Activated CD4-positive, alpha-beta T cell treated with anti-CD3 and anti-CD28 coated beads, Interleukin-2, amount 10 ng/mL, durations not matched to agents 24 days and 14 days (primary cell): ENCODE measurements around the gene DRGX. TPM values are rescaled to one million over a fixed set of nuclear protein-coding genes. Genes with fewer than 3 reads are reported as not detected.

ENCODE experiments used
- DNase-seq: peaks from one replicate; pipeline ENCODE4 v3.0.0; 2022
- H3K27ac Mint-ChIP-seq: one replicate; pipeline ENCODE4 v1.8.0; 2022; ENCODE audit warnings: mild to moderate bottlenecking, mixed read lengths
- H3K27me3 Mint-ChIP-seq: one replicate; pipeline ENCODE4 v1.8.0; 2022; ENCODE audit warnings: mixed read lengths
- H3K36me3 Mint-ChIP-seq: one replicate; pipeline ENCODE4 v1.8.0; 2022; ENCODE audit warnings: low read depth, mild to moderate bottlenecking, mixed read lengths
- H3K4me1 Mint-ChIP-seq: one replicate; pipeline ENCODE4 v1.8.0; 2021; ENCODE audit warnings: mixed read lengths
- H3K4me3 Mint-ChIP-seq: one replicate; pipeline ENCODE4 v1.8.0; 2022; ENCODE audit warnings: mild to moderate bottlenecking, moderate library complexity, mixed read lengths
- H3K9me3 Mint-ChIP-seq: one replicate; pipeline ENCODE4 v1.8.0; 2021; ENCODE audit warnings: mixed read lengths
- intact Hi-C: fragments of 100-400 bp; cut with micrococcal nuclease; formaldehyde crosslinking; loops from one replicate; pipeline ENCODE4 v1.15.1; 2023
- total RNA-seq: library from RNA; stranded (reverse); gene quantifications from 2 replicates; pipeline ENCODE4 v1.2.3, GENCODE V29; 2022

The DRGX gene
- total RNA-seq, 1 donor from 2014 or later: 0.09 TPM

DNA sequence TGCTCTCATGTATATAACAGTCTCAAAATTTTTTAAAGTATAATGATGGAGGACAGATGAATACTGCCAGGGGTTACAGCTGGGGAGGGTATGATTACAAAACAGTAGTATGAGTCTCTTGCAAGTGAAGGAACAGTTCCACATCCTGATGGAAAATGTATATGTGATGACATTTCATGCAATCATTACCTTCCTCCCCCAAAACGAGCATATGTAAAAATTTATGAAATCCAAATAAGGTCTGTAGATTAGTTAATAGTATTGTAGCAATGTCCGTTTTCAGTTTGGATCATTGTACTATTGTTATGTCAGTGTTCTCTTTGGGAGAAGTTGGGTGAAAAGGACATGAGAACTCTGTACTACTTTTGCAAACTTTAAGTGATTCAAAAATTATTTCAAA, 38.0 kb downstream of the DRGX start:
- no peak overlapping the region for H3K4me3 Mint-ChIP-seq
- intact Hi-C loops: loop anchor here (5.0 kb wide), 2 partner anchors 46 to 176 kb away; no protein-coding TSS in a partner anchor
- DNase-seq: no peak
- H3K27ac Mint-ChIP-seq: no peak overlapping the region
- H3K27me3 Mint-ChIP-seq: peaks cover 2% of the 10 kb centered on the region
- H3K9me3 Mint-ChIP-seq: no peaks in the 10 kb centered on the region
- peaks cover 5% of the 10 kb centered on the region for H3K4me1 Mint-ChIP-seq
- H3K36me3 Mint-ChIP-seq: no peaks in the 10 kb centered on the region

DNA sequence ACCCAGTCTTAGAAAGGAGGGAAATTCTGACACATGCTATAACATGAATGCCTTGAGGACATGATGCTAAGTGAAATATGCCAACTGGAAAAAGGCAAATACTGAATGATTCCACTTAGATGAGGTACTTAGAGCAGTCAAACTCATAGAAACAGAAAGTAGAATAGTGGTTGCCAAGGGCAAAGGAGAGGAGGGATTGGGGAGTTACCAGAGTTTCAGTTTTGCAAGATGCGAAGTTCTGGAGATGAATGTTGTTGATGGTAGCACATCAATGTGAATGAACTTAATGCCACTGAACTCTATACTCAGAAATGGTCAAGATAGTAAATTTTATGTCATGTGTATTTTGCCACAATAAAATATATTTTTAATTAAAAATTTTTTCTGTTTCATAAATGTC, 38.9 kb downstream of the DRGX start:
- Mint-ChIP-seq H3K9me3 (no peaks in the 10 kb centered on the region), H3K27ac (no peak overlapping the region), H3K27me3 (peaks cover 2% of the 10 kb centered on the region), H3K36me3 (no peaks in the 10 kb centered on the region), H3K4me3 (no peak overlapping the region), H3K4me1 (peaks cover 5% of the 10 kb centered on the region)
- intact Hi-C loops: loop anchor here (5.0 kb wide), 2 partner anchors 45 to 175 kb away; no protein-coding TSS in a partner anchor
- no peak for DNase-seq

DNA sequence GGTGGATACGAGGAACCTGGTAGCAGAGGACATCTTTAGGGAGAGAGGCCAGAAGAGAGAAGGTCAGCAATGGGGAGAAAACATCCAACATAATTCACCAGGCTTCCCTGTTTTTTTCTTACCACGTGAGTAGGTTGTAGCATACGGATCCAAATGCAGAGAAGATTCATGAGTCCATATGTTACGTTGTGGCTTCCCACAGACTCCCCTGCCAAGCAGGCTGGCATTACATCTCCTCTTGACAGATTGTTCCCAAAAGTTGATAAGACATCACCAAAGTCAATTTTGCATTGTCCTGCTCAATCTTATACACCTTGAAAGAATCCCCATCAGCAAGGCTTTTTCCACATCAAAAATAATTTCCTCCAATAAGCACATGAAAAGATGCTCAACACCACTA, 39.7 kb downstream of the DRGX start:
- no peak overlapping the region for H3K27ac Mint-ChIP-seq
- peaks cover 5% of the 10 kb centered on the region for H3K4me1 Mint-ChIP-seq
- intact Hi-C loops: loop anchor here (5.0 kb wide), 2 partner anchors 44 to 174 kb away; no protein-coding TSS in a partner anchor

DNA sequence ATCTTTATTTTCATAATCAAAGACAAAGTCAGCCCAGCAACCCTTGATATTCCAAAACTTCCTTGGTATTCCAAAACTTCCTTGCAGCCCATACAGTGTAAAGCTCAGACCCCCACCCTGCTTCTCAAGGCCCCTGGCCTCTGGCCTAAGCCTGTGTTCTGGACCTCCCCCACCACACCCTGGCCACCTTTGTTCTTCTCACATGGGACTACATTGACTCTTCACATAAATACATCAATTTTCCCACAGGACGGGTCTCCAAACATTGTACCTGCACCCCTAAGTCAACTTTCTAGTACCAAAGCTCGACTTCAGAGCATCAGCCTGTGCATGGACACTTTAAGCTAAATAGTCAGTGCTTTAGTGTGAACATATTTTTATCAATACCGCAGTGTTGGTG, 40.7 kb downstream of the DRGX start:
- intact Hi-C loops: loop anchor here (5.0 kb wide), 2 partner anchors 43 to 173 kb away; no protein-coding TSS in a partner anchor
- no peak overlapping the region for H3K27ac Mint-ChIP-seq
- no peaks in the 10 kb centered on the region for H3K9me3 Mint-ChIP-seq
- H3K4me1 Mint-ChIP-seq: peaks cover 5% of the 10 kb centered on the region
- H3K4me3 Mint-ChIP-seq: no peak overlapping the region
- H3K36me3 Mint-ChIP-seq: no peaks in the 10 kb centered on the region
- peaks cover 2% of the 10 kb centered on the region for H3K27me3 Mint-ChIP-seq
- DNase-seq: no peak

More for the DNA sequence above, 39.7 kb downstream of the DRGX start:
- H3K27me3 Mint-ChIP-seq: peaks cover 2% of the 10 kb centered on the region
- no peak for DNase-seq
- no peaks in the 10 kb centered on the region for H3K36me3 Mint-ChIP-seq
- H3K9me3 Mint-ChIP-seq: no peaks in the 10 kb centered on the region
- no peak overlapping the region for H3K4me3 Mint-ChIP-seq

DNA sequence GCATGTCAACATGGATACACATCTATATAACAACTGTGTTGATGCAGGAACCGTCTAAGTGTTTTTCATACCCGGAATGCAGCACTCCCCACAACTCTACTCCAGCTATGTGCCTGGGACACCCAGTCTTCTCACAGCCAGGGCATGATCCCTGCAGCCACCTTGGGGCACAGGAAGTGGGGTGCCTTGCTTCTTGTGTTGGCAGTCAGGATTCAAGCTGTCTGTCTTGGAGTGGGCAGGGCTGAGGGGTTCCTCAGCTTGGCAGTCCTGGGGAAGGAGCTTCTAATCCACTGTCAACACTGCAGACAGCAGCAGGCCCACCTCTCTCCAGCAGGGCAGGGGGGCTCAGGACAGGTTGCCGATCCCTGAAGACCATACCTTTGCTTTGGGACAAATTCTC, 41.3 kb downstream of the DRGX start:
- H3K27ac Mint-ChIP-seq: no peak overlapping the region
- peaks cover 2% of the 10 kb centered on the region for H3K27me3 Mint-ChIP-seq
- peaks cover 5% of the 10 kb centered on the region for H3K4me1 Mint-ChIP-seq
- no peaks in the 10 kb centered on the region for H3K36me3 Mint-ChIP-seq
- intact Hi-C loops: no loop called here
- H3K9me3 Mint-ChIP-seq: no peaks in the 10 kb centered on the region
- DNase-seq: no peak
- H3K4me3 Mint-ChIP-seq: no peak overlapping the region

DNA sequence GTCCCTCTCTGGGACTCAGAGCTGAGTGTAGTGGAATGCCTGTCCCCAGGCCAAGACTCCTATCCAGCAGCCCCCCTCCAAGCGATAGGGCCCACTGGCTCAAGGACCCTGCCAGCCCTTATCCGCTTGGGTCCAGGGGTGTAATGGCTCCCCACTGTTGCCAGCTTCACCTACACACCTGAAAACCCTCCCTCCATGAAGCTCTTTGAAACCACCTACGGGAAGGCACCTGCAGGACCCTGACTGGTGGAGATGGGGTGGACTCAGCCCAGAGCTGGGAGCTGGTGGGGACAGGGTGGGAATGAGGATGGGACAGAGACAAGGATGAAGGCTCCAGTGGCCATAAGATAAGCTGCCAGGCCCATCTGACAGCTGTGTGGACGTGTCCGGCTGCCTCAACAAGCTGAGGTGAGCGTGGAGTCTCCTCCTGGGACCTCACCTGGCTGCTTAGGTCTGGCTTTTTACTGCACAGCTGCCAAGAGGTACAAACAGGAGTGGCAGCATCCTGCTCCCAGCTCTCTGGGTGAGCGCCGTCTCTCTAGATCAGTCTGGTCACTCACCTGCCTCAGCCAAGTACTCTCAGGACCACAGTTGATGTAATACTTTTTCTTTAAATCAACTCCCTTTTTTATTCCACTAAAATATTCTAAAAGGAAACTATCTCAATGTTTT, 41.9 kb downstream of the DRGX start:
- Mint-ChIP-seq H3K9me3 (no peaks in the 10 kb centered on the region), H3K4me1 (peaks cover 5% of the 10 kb centered on the region), H3K27me3 (peaks cover 2% of the 10 kb centered on the region), H3K27ac (no peak overlapping the region), H3K4me3 (no peak overlapping the region), H3K36me3 (no peaks in the 10 kb centered on the region)
- intact Hi-C loops: no loop called here
- DNase-seq: no peak

DNA sequence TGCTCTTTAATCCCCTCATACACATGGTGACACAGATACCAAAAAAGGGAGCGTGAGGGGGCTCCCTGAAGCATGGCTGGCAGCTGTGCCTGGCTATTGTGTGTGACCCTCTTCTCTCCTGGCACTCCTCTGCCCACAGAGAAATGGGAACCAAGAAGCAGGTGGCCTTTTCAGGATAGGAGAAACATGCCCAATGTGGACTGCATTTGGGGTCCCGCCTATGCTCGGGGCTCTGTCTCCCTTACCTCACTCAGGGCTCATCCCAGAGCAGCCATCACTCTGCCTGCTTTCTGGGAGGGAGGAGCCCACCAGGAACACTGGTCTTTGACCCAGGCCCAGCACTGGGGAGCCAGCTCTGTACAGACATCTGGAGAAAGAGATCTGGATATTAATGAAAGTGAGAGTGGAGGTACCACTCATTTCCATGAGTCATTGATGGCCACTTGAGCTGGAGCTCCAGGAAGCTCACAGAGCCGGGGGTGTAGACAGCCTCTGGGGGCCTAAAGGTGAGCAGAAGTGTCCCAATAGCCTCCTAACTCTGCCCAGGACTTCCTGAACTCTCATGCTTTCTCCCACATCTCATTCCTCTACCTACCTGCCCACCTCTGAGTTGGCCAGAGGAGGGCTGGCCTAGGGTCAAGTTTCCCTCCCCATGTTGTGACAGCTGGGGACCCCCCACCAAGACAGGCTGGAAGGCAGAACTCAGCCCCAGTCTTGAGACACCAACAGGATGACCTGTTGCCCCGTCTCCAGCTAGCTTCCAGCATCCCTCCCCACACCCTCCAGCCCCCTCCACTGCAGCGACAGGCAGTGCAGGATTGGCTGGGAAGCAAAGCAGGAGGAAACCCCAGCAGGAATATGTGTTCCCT, 42.6 kb downstream of the DRGX start:
- Mint-ChIP-seq H3K4me3 (no peak overlapping the region), H3K27me3 (peaks cover 2% of the 10 kb centered on the region), H3K9me3 (no peaks in the 10 kb centered on the region), H3K36me3 (no peaks in the 10 kb centered on the region), H3K27ac (no peak overlapping the region), H3K4me1 (peaks cover 5% of the 10 kb centered on the region)
- intact Hi-C loops: no loop called here
- no peak for DNase-seq

DNA sequence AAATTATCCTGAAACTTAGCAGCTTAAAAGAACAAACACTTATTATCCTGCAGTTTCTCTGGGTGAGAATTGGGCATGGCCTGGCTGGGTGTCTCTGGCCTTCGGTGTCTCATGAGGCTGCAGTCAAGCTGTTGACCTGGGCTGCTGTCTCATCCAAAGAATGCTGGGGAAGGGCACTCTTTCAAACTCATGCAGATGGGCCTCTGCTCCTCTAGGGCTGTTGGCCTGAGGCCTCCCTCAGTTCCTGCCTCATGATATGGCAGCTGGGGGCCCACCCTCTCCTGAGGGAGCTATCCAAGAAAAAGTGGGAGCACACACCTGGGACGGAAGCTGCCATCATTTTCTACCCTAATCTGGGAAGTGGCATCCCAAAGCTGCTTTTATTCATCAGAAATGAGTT, 43.6 kb downstream of the DRGX start:
- intact Hi-C loops: no loop called here

DNA sequence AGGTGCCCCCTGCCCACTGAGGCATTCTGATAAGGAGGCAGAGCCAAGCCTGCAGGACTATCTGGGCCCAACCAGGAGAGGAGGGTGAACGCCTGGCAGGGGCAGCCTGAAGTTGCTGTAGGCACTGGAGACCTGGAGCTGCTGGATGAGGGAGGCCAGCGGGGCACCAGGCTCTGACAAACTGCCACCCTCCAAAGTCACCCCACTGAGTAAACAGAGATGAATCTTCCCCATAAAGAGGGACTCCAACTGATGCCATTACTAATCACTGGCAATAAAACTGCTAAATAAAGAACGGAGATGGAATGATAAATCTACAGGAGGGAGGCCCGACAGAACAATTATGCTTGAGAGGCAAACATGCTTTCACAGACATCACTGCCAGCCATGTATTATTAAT, 44.2 kb downstream of the DRGX start:
- peaks cover 2% of the 10 kb centered on the region for H3K4me1 Mint-ChIP-seq
- DNase-seq: no peak
- H3K27me3 Mint-ChIP-seq: peaks cover 2% of the 10 kb centered on the region
- H3K27ac Mint-ChIP-seq: no peak overlapping the region
- H3K36me3 Mint-ChIP-seq: no peaks in the 10 kb centered on the region
- no peaks in the 10 kb centered on the region for H3K9me3 Mint-ChIP-seq
- no peak overlapping the region for H3K4me3 Mint-ChIP-seq
- intact Hi-C loops: no loop called here

More for the DNA sequence above, 43.6 kb downstream of the DRGX start:
- H3K9me3 Mint-ChIP-seq: no peaks in the 10 kb centered on the region
- no peaks in the 10 kb centered on the region for H3K36me3 Mint-ChIP-seq
- H3K4me1 Mint-ChIP-seq: peaks cover 5% of the 10 kb centered on the region
- no peak for DNase-seq
- no peak overlapping the region for H3K4me3 Mint-ChIP-seq
- H3K27me3 Mint-ChIP-seq: peaks cover 2% of the 10 kb centered on the region
- no peak overlapping the region for H3K27ac Mint-ChIP-seq

DNA sequence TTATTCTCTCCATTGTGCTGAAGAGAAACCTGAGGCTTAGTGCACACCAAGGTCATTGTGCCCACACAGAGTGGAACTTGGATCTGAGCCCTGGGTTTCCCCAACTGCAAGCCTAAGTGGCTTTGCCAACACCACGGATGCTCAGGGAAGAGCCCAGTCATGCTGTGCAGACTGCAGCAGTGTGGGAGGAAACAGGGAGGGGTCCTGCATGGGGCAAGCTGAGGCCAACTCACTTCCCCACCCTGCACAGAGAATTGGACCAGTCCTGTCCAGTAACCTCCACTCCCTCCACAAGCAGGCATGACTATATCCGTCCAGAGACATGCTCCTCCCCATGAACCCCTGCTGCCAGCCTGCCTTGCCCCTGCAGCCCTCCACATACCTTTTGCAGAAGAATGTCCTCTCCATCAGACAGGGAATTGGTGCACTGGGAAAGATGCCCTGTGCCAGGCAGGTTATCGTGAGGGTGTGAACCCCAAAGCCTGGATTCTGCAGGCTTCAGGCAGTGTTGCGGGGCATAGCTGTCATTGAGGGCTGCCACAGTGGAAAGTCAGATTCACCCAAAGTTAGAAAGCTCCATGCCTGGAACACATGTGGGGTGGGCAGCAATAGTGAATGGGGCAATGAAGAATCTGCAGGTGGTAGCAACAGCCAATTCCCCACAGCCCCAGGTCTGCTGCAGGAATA, 44.9 kb downstream of the DRGX start:
- peaks cover under 1% of the 10 kb centered on the region for H3K27me3 Mint-ChIP-seq
- no peaks in the 10 kb centered on the region for H3K4me1 Mint-ChIP-seq
- H3K4me3 Mint-ChIP-seq: no peak overlapping the region
- intact Hi-C loops: no loop called here
- DNase-seq: no peak
- H3K27ac Mint-ChIP-seq: no peak overlapping the region
- H3K9me3 Mint-ChIP-seq: no peaks in the 10 kb centered on the region
- no peaks in the 10 kb centered on the region for H3K36me3 Mint-ChIP-seq

DNA sequence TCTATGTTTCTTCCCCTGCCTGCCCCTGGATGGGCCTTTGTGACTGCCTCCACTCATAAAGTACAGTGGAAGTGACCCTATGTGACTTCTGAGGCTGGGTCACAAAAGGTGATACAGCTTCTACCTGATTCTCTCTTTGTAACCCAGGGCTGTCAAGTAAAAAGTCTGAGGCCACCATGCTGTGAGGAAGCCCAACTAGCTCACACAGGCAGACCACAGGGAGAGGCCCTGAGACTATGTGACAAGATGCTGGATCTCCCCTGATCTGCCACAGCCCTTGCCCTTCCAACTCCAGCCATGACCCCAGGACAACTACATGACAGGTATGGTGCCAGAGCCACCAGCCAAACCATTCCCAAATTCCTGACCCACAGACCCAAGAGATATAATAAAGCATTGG, 45.8 kb downstream of the DRGX start:
- intact Hi-C loops: no loop called here
- DNase-seq: no peak
- Mint-ChIP-seq H3K9me3 (no peaks in the 10 kb centered on the region), H3K36me3 (no peaks in the 10 kb centered on the region), H3K4me3 (no peak overlapping the region), H3K27me3 (peaks cover 5% of the 10 kb centered on the region), H3K27ac (no peak overlapping the region), H3K4me1 (no peaks in the 10 kb centered on the region)

DNA sequence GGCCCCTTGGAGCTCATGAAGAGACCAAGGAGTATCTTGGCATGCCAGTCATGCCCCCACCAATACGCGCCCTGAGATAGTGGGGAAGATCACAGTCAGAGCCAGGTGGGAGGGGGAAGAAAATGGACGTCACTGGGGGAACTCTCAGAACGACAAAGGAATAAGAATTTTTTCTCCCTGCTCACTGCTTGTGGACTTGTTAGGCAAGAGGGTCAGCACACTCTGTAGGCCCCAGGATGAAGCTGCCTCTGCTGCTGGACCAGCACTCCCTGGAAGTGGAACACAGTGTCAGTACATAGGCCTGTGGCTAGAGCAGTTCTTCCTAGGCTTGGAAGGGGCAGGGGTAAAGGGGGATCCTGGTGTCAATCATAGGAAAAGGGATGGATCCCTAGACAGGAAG, 46.5 kb downstream of the DRGX start:
- no peaks in the 10 kb centered on the region for H3K4me1 Mint-ChIP-seq
- intact Hi-C loops: no loop called here
- no peaks in the 10 kb centered on the region for H3K36me3 Mint-ChIP-seq
- no peak overlapping the region for H3K27ac Mint-ChIP-seq
- H3K27me3 Mint-ChIP-seq: peaks cover 5% of the 10 kb centered on the region
- H3K9me3 Mint-ChIP-seq: no peaks in the 10 kb centered on the region
- no peak for DNase-seq
- no peak overlapping the region for H3K4me3 Mint-ChIP-seq

DNA sequence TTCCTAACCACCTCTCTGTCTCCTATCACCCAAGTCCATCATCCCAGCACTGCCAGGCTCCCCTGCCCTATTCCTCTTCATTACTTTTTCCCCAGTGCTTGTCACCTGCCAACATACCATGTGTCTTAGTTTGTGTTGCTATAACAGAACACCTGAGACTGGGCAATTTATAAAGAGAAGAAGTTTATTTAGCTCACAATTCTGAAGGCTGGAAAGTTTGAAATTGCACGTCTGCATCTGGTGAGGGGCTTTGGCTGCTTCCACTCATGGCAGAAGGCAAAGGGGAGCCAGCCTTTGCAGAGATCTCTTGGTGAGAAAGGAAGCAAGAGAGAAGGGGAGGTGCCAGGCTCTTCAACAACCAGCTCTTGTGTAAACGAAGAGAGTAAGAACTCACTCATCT, 47.3 kb downstream of the DRGX start:
- Mint-ChIP-seq H3K4me1 (no peaks in the 10 kb centered on the region), H3K27me3 (peaks cover 9% of the 10 kb centered on the region), H3K4me3 (no peak overlapping the region), H3K36me3 (no peaks in the 10 kb centered on the region), H3K9me3 (no peaks in the 10 kb centered on the region), H3K27ac (no peak overlapping the region)
- intact Hi-C loops: no loop called here
- no peak for DNase-seq

DNA sequence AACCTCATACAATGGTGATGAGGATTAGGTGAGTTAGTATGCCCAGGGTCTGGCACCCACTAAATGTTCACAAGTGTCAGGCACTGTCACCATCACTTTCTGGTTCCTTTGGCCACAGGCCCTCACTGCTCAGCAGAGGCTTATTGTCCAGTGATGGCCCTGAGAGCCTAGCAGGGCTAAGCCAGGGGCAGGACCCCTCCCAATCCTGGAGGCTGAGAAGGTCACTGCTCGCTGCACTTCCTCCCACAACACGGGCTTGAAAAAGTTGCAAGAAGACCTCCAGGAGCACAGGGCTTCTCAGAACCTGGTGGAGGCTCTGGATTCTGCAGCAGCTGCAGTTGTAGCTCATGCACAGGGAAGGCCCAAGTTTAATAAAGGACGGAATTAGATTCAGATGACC, 48.1 kb downstream of the DRGX start:
- no peak for DNase-seq
- H3K27ac Mint-ChIP-seq: no peak overlapping the region
- intact Hi-C loops: no loop called here
- no peaks in the 10 kb centered on the region for H3K36me3 Mint-ChIP-seq
- H3K9me3 Mint-ChIP-seq: no peaks in the 10 kb centered on the region
- H3K27me3 Mint-ChIP-seq: peaks cover 9% of the 10 kb centered on the region
- no peak overlapping the region for H3K4me3 Mint-ChIP-seq
- no peaks in the 10 kb centered on the region for H3K4me1 Mint-ChIP-seq
